Measurements from ENCODE around the gene NHSL1. TPM values are rescaled to one million over a fixed set of nuclear protein-coding genes. Genes with fewer than 3 reads are reported as not detected.

The NHSL1 gene
- total and polyA plus RNA-seq, 2 of the 8 experiments (the other 6 are each of a cell fraction or from before 2014, with no cell fraction given), result 7.2 to 32.4 TPM

DNA sequence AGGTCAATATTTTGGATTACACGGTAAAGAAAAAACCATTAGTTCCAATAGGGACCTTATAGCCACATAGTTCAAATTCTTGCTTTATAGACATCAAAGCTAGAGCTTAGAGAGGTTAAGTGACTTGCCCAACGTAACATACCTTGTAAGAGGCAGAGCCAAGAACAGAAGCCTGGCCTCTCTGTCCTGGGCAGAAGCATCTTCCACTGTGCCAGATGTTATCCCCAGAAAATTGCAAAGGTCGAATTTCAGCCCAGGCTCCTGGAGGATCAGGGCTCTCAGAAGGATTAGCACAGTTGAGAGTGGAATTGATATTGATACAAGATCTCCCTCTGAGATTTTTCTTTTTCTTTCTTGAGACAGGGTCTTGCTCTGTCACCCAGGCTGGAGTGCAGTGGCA, 115.5 kb downstream of the NHSL1 start:
- Histone ChIP-seq H4K5ac (ENCODE audit: insufficient read length, low read depth, low read length) (no peak overlapping the region), H2BK15ac (ENCODE audit: low read length) (no peak overlapping the region), H2BK120ac (replicated peaks; ENCODE audit: low read depth, low read length) (no peak overlapping the region), H3K4me3 (ENCODE audit: extremely low read depth in 1 of 4, insufficient read depth in 2 of 4, low read depth in 3 of 4, low read length in 4 of 4) (no peak overlapping the region), H3K36me3 (ENCODE audit: control insufficient read depth in 2 of 4, insufficient read depth in 4 of 4, low read length in 3 of 4) (no peaks in the 10 kb centered on the region), H3K56ac (replicated peaks; ENCODE audit: insufficient read length, low read depth, low read length) (no peak overlapping the region), H2BK20ac (ENCODE audit: low read length) (no peak overlapping the region), H3K27me3 (replicated peaks in 1 of 4; ENCODE audit: control insufficient read depth in 3 of 4, extremely low read depth in 1 of 4, insufficient read depth in 3 of 4, low read length in 3 of 4) (no peaks in the 10 kb centered on the region), H3K79me1 (ENCODE audit: low read depth, low read length) (no peaks in the 10 kb centered on the region), H3K18ac (ENCODE audit: extremely low read depth, low read length) (no peak overlapping the region), H4K20me1 (replicated peaks in 1 of 2; ENCODE audit: control insufficient read depth in 1 of 2, insufficient read depth in 2 of 2, low read length in 2 of 2) (no peaks in the 10 kb centered on the region), H2AFZ (ENCODE audit: low read length) (no peak overlapping the region), H3K9ac (replicated peaks in 1 of 4; ENCODE audit: extremely low read depth in 1 of 4, low read depth in 3 of 4, low read length in 3 of 4) (no peak overlapping the region), H3K9me3 (ENCODE audit: insufficient read depth in 2 of 2, low read depth in 1 of 2, low read length in 1 of 2) (no peaks in the 10 kb centered on the region), H2BK12ac (ENCODE audit: low read depth, low read length) (no peak overlapping the region), H2BK5ac (ENCODE audit: low read depth, low read length) (no peak overlapping the region), H3K14ac (ENCODE audit: insufficient read length) (no peak overlapping the region), H3K27ac (ENCODE audit: low read depth, low read length) (no peak overlapping the region), H2AK5ac (ENCODE audit: low read depth, low read length) (no peak overlapping the region), H3K23me2 (ENCODE audit: low read depth, low read length) (no peaks in the 10 kb centered on the region), H3K23ac (ENCODE audit: insufficient read length) (no peak overlapping the region), H3K79me2 (ENCODE audit: control insufficient read depth in 1 of 2, insufficient read depth in 2 of 2, low read length in 2 of 2) (no peaks in the 10 kb centered on the region), H3K4me2 (ENCODE audit: insufficient read depth in 1 of 2, low read depth in 2 of 2, low read length in 2 of 2) (no peak overlapping the region), H4K8ac (ENCODE audit: extremely low read depth, insufficient read depth, low read length) (no peak overlapping the region), H4K91ac (replicated peaks; ENCODE audit: insufficient read length, low read length) (no peak overlapping the region), H3K4me1 (replicated peaks in 1 of 4; ENCODE audit: control insufficient read depth in 3 of 4, insufficient read depth in 4 of 4, low read length in 3 of 4) (peaks cover 0 to 5% (median 0%) of the 10 kb centered on the region in 4 experiments; a peak in 4 of 7 replicates), H3K4ac (replicated peaks; ENCODE audit: insufficient read length, low read depth, low read length) (no peak overlapping the region)
- POLR2A ChIA-PET (ENCODE audit: partially characterized antibody), result interaction anchor here (0.8 to 1.6 kb wide), 2 partner anchors 9 to 21 kb away, joined by 3 read pairs; partner anchors contain the start of gene HEBP2
- CTCF ChIA-PET (ENCODE audit: partially characterized antibody), result interaction anchor here (0.9 to 2.5 kb wide), 6 partner anchors 10 to 268 kb away, joined by 3 to 8 read pairs (median 4); partner anchors contain the start of gene HEBP2
- DNase-seq (ENCODE audit: low read depth in 1 of 2, low spot score in 2 of 2) (no peak), FAIRE-seq (no peak)
- WGBS, 2 experiments (ENCODE audit: extremely low coverage in 1 of 2, insufficient coverage in 1 of 2, insufficient read length in 1 of 2, insufficient replicate concordance in 2 of 2, low coverage in 1 of 2, low lambda C conversion rate in 2 of 2, missing lambda C conversion rate in 1 of 2), result 88% methylated on average over 3 of the region's 3 CpGs; no CpG with 5 or more reads in 1 of the 2 experiments
